Liver (tissue), 3 donors: ENCODE data around the gene DTNA.

Source experiments
- ATF3 ChIP-seq: IDR thresholded peaks from 2 replicates; pipeline ENCODE4 v1.6.1; 2016; ENCODE audit warnings: antibody characterized with exemption
- EGR1 ChIP-seq, 2 donors: IDR thresholded peaks; 2 replicates each; pipeline ENCODE4 v1.6.1; 2016 to 2018; ENCODE audit warnings: antibody characterized with exemption in 2 of 2, low read depth in 2 of 2
- GABPA ChIP-seq, 2 donors: IDR thresholded peaks in 1 of 2; conservative IDR thresholded peaks in 1 of 2; 2 replicates each; pipeline ENCODE4 v1.6.1; 2016; ENCODE audit warnings: antibody characterized with exemption in 2 of 2, mild to moderate bottlenecking in 1 of 2, moderate library complexity in 1 of 2
- HNF4A ChIP-seq, 2 donors: conservative IDR thresholded peaks; 2 replicates each; pipeline ENCODE4 v1.6.1; 2016; ENCODE audit warnings: antibody characterized with exemption in 2 of 2, mild to moderate bottlenecking in 2 of 2
- MAX ChIP-seq: IDR thresholded peaks from 2 replicates; pipeline ENCODE4 v1.6.1; 2016; ENCODE audit warnings: antibody characterized with exemption
- RAD21 ChIP-seq, 2 donors: IDR thresholded peaks; 2 replicates each; pipeline ENCODE4 v1.6.1; 2016; ENCODE audit warnings: antibody characterized with exemption in 2 of 2, mild to moderate bottlenecking in 2 of 2
- REST ChIP-seq: IDR thresholded peaks from 2 replicates; pipeline ENCODE4 v1.6.1; 2016; ENCODE audit warnings: antibody characterized with exemption, mild to moderate bottlenecking
- RXRA ChIP-seq, 2 donors: IDR thresholded peaks; 2 replicates each; pipeline ENCODE4 v1.6.1; 2017 to 2018; ENCODE audit warnings: antibody characterized with exemption in 2 of 2, mild to moderate bottlenecking in 1 of 2
- SP1 ChIP-seq: IDR thresholded peaks from 2 replicates; pipeline ENCODE4 v1.6.1; 2018; ENCODE audit warnings: antibody characterized with exemption, mild to moderate bottlenecking
- TAF1 ChIP-seq: conservative IDR thresholded peaks from 2 replicates; pipeline ENCODE4 v1.6.1; 2016; ENCODE audit warnings: antibody characterized with exemption, mild to moderate bottlenecking
- YY1 ChIP-seq: IDR thresholded peaks from 2 replicates; pipeline ENCODE4 v1.6.1; 2016; ENCODE audit warnings: antibody characterized with exemption, mild to moderate bottlenecking
- ZBTB33 ChIP-seq: IDR thresholded peaks from 2 replicates; pipeline ENCODE4 v1.6.1; 2016; ENCODE audit warnings: antibody characterized with exemption
- TF ChIP-seq, protein P1 (sequence below): fragments of 150-350 bp; IDR thresholded peaks from 2 replicates; pipeline ENCODE4 v1.5.1; 2017; ENCODE audit warnings: improper control_type of control experiment, low read depth, low read length; ENCODE audit not compliant: missing input control
- donor health status: healthy.
- donor health status: healthy.

DNA sequence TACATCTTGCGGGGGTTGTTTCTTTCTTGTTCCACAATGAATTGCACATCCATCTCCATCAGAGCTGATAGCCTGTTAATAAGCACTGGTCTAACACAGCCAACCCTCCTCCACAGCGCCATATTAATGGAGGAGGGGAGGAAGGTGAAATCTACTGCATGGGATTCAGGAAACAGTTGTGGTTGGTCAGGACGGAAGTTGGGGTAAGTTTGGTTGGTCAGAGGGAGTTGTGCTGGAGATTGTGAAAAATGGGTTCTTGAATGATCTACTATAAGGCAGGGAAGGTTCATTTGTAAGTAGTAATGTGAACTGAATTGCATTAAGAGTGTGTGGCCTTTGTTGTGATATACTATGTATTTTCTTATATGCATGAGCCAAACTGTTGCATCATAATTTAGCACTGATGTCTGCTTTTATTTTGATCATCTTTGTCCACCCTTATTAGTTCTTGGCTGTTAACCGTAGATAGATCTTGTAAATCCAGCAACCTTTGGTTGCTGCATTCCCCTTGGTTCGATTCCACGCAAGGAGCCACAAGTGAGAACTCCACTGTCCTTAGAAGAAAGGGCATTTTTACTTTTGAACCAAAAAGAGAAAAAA lies 180.5 kb downstream of the DTNA start:
- TF ChIP-seq, protein P1, sequence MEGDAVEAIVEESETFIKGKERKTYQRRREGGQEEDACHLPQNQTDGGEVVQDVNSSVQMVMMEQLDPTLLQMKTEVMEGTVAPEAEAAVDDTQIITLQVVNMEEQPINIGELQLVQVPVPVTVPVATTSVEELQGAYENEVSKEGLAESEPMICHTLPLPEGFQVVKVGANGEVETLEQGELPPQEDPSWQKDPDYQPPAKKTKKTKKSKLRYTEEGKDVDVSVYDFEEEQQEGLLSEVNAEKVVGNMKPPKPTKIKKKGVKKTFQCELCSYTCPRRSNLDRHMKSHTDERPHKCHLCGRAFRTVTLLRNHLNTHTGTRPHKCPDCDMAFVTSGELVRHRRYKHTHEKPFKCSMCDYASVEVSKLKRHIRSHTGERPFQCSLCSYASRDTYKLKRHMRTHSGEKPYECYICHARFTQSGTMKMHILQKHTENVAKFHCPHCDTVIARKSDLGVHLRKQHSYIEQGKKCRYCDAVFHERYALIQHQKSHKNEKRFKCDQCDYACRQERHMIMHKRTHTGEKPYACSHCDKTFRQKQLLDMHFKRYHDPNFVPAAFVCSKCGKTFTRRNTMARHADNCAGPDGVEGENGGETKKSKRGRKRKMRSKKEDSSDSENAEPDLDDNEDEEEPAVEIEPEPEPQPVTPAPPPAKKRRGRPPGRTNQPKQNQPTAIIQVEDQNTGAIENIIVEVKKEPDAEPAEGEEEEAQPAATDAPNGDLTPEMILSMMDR = no peak
- TF ChIP-seq EGR1 (IDR thresholded peaks at IDR 0.05; ENCODE audit: low read depth in 2 of 2) (no peak), RAD21 (IDR thresholded peaks at IDR 0.05) (no peak), YY1 (no peak), REST (no peak), TAF1 (no peak), GABPA (IDR thresholded peaks at IDR 0.05 in 1 of 2, conservative IDR thresholded peaks at IDR 0.05 in 1 of 2) (no peak), SP1 (no peak), MAX (no peak), RXRA (IDR thresholded peaks at IDR 0.05) (no peak), HNF4A (conservative IDR thresholded peaks at IDR 0.05) (no peak), ZBTB33 (no peak), ATF3 (no peak)
